GM19372 (cell line): ENCODE results near the gene AIF1L.

Experiments used
- ATAC-seq: cut with Tn5 transposase; IDR thresholded peaks from one replicate; pipeline ENCODE4 v1.9.1; 2021; ENCODE audit warnings: mild to moderate bottlenecking, low read depth, moderate library complexity; ENCODE audit not compliant: unreplicated experiment

Gene AIF1L

DNA sequence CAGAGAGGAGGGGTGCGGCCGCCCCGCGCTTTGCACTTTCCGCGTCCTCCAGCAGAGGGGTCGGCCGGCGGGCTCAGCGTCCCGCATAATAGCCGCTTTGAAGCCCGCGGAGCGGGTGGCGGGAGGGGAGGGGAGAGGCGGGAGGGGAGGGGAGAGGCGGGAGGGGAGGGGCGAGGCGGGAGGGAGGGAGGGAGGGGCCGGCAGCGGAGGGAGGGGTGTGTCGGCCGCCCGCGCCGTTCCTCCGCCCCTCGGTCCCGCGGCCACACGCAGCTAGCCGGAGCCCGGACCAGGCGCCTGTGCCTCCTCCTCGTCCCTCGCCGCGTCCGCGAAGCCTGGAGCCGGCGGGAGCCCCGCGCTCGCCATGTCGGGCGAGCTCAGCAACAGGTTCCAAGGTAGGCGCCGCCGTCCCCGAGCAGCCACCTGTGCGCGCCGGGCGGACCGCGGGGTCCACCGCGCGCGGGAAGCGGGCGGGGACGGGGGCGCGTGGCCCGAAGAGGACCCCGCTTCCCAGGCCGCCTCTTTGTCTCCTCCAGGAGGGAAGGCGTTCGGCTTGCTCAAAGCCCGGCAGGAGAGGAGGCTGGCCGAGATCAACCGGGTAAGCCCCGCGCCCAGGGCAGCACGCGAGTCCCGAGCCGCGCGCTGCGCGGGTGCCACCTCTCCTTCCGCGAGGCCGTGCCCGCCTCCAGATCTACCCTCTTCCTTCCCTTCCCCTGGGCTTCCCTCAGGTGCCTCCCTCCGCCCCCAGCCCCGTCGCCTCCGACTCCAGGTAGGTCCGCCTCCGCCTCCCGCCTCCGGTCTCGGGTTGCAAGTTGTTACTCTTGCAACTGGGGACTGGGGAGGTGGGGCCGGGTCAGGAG is at the start of gene AIF1L:
TSS of gene AIF1L (plus strand) at position 263 of the 857 bp plus-strand sequence. CDS start at position 362, 99 bp downstream.
- ATAC-seq: no peak

GRCh38 chr9:131046581-131047202 is 49.6 kb upstream of the AIF1L start:
- ATAC-seq: no peak

- ATAC-seq: no peak
These were observed 48.0 kb upstream of the AIF1L start for GRCh38 chr9:131048332-131048731.

GRCh38 chr9:131048820-131049219 is 47.5 kb upstream of the AIF1L start:
- ATAC-seq: no peak

DNA sequence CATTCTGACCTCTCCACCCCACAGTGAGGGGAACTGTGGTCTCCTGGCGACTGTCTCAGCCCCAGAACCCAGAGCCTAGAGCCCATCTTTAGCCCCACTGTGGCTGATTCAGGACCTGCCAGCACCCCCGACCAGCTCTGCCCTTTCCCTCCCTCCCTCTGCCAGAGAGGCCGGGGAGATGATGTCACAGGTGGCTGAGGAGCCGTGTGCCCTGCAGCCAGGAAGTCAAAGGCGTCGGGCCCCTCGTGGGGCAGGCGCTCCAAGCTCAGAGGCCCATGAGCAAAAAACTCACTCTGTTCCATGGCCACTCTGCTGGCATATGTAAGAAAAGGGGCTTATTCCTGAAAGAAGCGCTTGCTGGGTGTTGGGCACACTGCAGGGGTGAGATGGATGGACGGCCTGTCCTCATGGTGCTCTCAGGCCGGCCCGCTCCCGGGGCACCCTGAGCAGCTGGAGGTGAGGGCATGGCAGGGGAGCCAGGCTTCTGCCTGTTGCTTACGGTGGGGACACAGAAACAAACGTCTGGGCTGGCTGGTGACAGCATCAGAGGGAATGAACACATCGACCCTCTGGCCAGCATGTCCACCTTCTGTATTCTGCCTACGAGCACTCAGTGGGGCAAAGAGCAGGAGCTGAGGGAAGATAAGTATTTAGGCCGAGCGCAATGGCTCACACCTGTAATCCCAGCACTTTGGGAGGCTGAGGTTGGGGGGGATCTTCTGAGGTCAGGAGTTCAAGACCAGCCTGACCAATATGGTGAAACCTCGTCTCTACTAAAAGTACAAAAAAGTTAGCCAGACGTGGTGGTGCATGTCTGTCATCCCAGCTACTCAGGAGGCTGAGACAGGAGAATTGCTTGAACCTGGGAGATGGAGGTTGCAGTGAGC is 46.3 kb upstream of the AIF1L start:
- ATAC-seq: no peak

DNA sequence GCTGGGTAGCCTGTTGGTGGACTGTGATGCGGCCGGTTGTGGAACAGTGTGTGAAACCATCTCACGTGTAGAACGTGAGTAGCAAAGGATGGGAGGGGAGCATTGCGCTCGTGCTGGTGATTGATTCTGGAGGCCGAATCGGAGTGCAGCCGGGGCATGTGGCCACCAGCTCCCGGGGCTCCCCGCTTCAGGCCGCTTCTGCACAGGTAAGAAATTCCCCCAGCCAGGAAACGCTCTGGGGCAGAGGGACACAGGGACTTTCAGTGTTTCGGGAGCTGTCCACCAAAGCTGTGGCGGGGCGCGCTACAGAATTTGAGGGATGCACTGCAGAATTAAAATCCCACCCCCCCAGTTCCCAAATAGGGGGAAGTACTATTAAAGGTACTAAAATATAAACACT is 45.5 kb upstream of the AIF1L start:
- ATAC-seq: no peak

- no peak for ATAC-seq
These were observed 44.5 kb upstream of the AIF1L start for GRCh38 chr9:131051592-131052517.

- ATAC-seq: no peak
These were observed 42.4 kb upstream of the AIF1L start for GRCh38 chr9:131053896-131054295.

DNA sequence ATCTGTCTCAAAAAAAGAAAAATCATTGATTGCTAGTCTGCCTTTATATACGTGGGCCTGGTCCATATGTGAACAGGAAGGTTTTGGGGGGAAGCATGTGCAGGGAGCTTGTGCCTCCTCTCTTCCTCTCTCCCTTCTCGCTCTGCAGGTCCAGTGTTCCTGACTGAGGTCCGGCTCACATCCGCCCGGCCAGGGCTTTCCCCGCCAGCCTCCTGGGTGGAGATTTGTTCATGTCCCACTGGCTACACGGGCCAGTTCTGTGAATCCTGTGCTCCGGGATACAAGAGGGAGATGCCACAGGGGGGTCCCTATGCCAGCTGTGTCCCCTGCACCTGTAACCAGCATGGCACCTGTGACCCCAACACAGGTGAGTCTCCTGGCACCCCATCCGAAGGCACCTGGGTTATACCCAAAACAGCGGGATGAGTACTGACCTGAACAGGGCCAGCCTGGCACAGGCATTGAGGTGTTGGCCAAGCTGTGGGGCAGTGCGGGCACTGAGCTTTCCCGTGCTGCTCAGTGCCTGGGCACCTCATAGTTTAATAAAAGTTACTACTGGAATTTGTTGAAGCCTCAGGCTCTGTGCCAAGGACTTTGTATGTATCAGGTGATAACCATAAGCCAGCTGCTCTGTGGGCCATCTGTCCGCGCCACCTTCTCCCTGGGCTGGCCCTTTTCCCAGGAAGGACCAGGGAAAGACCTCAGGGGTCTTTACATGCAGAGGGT is 39.4 kb upstream of the AIF1L start:
- no peak for ATAC-seq

GRCh38 chr9:131060900-131061630 is 35.3 kb upstream of the AIF1L start:
- no peak for ATAC-seq

DNA sequence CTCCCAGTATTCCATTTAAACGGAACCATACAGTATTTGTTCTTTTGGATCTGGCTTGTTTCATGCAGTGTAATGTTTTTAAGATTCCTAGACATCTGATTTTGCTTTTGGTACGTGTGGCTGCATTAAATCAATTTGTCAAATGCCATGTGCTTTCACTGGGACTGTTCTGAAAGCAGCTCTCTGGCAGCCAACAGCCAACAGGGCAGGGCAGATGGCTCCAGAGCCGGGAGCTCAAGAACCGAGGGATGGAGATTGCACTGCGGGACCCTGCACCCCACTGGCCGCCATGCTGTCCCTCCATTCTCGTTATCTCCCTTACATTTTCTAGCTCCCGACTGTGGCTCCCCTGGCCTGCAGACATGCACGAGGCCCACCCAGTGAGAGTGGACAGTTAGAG is 33.4 kb upstream of the AIF1L start:
- ATAC-seq: no peak

DNA sequence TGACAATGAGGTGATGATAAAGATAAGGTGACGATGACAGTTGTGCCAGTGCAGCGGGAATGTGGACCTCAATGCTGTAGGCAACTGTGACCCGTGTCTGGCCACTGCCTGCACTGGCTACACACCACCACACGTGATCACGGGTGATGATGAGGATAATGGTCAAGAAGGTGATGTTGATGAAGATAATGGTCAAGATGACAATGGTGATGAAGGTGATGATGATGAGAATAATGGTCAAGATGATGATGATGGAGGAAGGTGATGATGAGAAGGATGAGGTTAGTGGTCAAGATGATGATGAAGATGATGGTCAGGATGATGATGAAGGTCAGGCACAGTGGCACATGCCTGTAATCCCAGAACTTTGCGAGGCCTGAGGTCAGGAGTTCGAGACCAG is 30.7 kb upstream of the AIF1L start:
- ATAC-seq: no peak

- no peak for ATAC-seq
These were observed 28.7 kb upstream of the AIF1L start for GRCh38 chr9:131067625-131068024.

DNA sequence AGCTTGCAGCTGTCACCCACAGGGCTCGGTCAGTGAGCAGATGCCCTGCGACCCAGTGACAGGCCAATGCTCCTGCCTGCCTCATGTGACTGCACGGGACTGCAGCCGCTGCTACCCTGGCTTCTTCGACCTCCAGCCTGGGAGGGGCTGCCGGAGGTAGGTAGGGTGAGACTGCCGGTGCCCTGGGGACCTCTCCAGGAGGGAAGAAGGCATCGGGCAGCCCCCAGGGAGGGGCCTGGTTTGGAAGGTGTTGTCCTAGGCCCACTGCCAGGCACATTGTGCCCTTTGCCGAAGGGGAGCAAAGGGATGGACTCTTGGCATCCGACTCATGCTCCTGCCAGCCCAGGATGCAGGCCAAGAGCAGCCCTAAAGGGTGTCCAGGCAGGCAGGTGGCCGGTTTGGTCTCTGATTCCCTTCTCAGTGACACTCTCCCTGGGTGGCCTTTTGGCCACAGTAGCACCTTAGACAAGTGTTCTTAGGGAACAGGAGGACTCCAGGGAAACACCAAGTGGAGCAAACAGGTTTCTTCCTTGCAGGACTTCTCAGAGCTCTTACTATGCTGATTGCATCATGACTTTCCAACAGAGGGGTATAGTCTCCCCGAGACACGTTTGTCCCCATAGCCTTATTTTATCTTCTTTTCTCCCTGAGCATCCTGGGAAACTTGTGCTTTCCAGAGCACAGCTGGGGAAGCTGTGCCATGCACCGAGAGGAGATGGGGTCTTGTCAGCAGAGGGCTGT is 28.1 kb upstream of the AIF1L start:
- ATAC-seq: no peak

- ATAC-seq: no peak
These were observed 26.6 kb upstream of the AIF1L start for GRCh38 chr9:131069699-131070098.

GRCh38 chr9:131072107-131072870 is 24.0 kb upstream of the AIF1L start:
- no peak for ATAC-seq

- no peak for ATAC-seq
These were observed 23.5 kb upstream of the AIF1L start for GRCh38 chr9:131072871-131073237.
